CD8-positive, alpha-beta memory T cell (primary cell): ENCODE results near the gene CHMP1A. TPM values are rescaled to one million over a fixed set of nuclear protein-coding genes. Genes with fewer than 3 reads are reported as not detected.

ENCODE experiments used
- CTCF ChIA-PET: fragments of 350-600 bp; sonication (Branson Sonifier 250); formaldehyde crosslinking; loops from one replicate; lab custom pipeline; 2021; ENCODE audit warnings: antibody characterized with exemption; lab: Charles Lee
- POLR2A ChIA-PET: fragments of 350-600 bp; sonication (Branson Sonifier 250); formaldehyde crosslinking; loops from one replicate; lab custom pipeline; 2021; ENCODE audit warnings: antibody characterized with exemption; lab: Charles Lee
- DNase-seq, 5 donors: peaks; one replicate each; pipeline versions ENCODE4 v3.0.0 to v3.0.0-alpha.2; 2020 to 2022; ENCODE audit warnings: mixed read lengths in 1 of 5
- H3K27ac ChIP-seq: one replicate; pipeline ENCODE4 v1.7.0; 2013; ENCODE audit warnings: low read depth, mild to moderate bottlenecking, low read length, moderate library complexity
- H3K27me3 ChIP-seq: 2 replicates; pipeline ENCODE4 v1.7.0; 2013; ENCODE audit warnings: low read length, mild to moderate bottlenecking; ENCODE audit not compliant: insufficient read depth, poor library complexity, severe bottlenecking
- H3K36me3 ChIP-seq: 2 replicates; pipeline ENCODE4 v1.7.0; 2013; ENCODE audit warnings: mild to moderate bottlenecking, low read length, moderate library complexity; ENCODE audit not compliant: insufficient read depth
- H3K4me1 ChIP-seq: 2 replicates; pipeline ENCODE4 v1.7.0; 2013; ENCODE audit warnings: mild to moderate bottlenecking, low read length, moderate library complexity; ENCODE audit not compliant: insufficient read depth
- H3K4me3 ChIP-seq: 2 replicates; pipeline ENCODE4 v1.7.0; 2013; ENCODE audit warnings: mild to moderate bottlenecking, low read length
- H3K9me3 ChIP-seq: 2 replicates; pipeline ENCODE4 v1.7.0; 2013; ENCODE audit warnings: mild to moderate bottlenecking, low read length
- H3K27ac Mint-ChIP-seq, 8 donors: one replicate each; pipeline ENCODE4 v1.8.0; 2020 to 2021; ENCODE audit warnings: mixed read lengths in 8 of 8, mild to moderate bottlenecking in 6 of 8, inconsistent platforms in 3 of 8, moderate library complexity in 3 of 8
- H3K27me3 Mint-ChIP-seq, 2 donors: one replicate each; pipeline ENCODE4 v1.8.0; 2020 to 2021; ENCODE audit warnings: mixed read lengths in 2 of 2, mild to moderate bottlenecking in 1 of 2, moderate library complexity in 1 of 2
- H3K36me3 Mint-ChIP-seq, 3 donors: one replicate each; pipeline ENCODE4 v1.8.0; 2020 to 2021; ENCODE audit warnings: mixed read lengths in 3 of 3, inconsistent platforms in 1 of 3, mild to moderate bottlenecking in 1 of 3
- H3K4me1 Mint-ChIP-seq, 3 donors: one replicate each; pipeline ENCODE4 v1.8.0; 2020 to 2021; ENCODE audit warnings: mixed read lengths in 3 of 3, inconsistent platforms in 1 of 3, mild to moderate bottlenecking in 1 of 3
- H3K4me3 Mint-ChIP-seq, 7 donors: one replicate each; pipeline ENCODE4 v1.8.0; 2020 to 2021; ENCODE audit warnings: mixed read lengths in 7 of 7, mild to moderate bottlenecking in 6 of 7, moderate library complexity in 4 of 7, inconsistent platforms in 2 of 7
- H3K9me3 Mint-ChIP-seq, 5 donors: one replicate each; pipeline ENCODE4 v1.8.0; 2020 to 2022; ENCODE audit warnings: mixed read lengths in 5 of 5, mild to moderate bottlenecking in 3 of 5, moderate library complexity in 2 of 5, inconsistent platforms in 1 of 5
- polyA plus RNA-seq: library from polyadenylated mRNA; unstranded; fragments of 300-500 nt; fragmentation: Illumina TruSeq; gene quantifications from one replicate; pipeline ENCODE4 v1.2.3, GENCODE V29; 2021
- total RNA-seq, 2 experiments: library from RNA; stranded (reverse); gene quantifications; one replicate each; pipeline ENCODE4 v1.2.3, GENCODE V29; 2021

Gene CHMP1A
- total and polyA plus RNA-seq, 3 experiments from 2014 or later = 72.1 to 94.0 (median 81.4) TPM

- Mint-ChIP-seq H3K9me3 (no peaks in the 10 kb centered on the region), H3K27me3 (peaks cover 0 to 3% of the 10 kb centered on the region in 2 donors), H3K36me3 (no peaks in the 10 kb centered on the region), H3K4me1 (peaks cover 18 to 32% (median 18%) of the 10 kb centered on the region in 3 donors), H3K27ac (peak overlapping the region in 6 of 8 donors; percentile 21 to 77 (median 58)), H3K4me3 (peak overlapping the region; percentile 14 to 78 (median 55))
- ChIA-PET POLR2A (no interaction called here), CTCF (interaction anchor here (0.7 to 1.1 kb wide), 2 partner anchors 13 to 97 kb away, joined by 3 to 4 read pairs; no protein-coding TSS in a partner anchor)
- DNase-seq = no peak
- H3K4me3 ChIP-seq = no peak overlapping the region
- no peak overlapping the region for H3K27ac ChIP-seq
- no peaks in the 10 kb centered on the region for H3K36me3 ChIP-seq
- H3K4me1 ChIP-seq = peaks cover 11% of the 10 kb centered on the region
- no peaks in the 10 kb centered on the region for H3K9me3 ChIP-seq
- no peaks in the 10 kb centered on the region for H3K27me3 ChIP-seq
Observed at GRCh38 chr16:89602952-89603590, 54.4 kb downstream of the CHMP1A start.

GRCh38 chr16:89602273-89602951 is 55.1 kb downstream of the CHMP1A start:
- Mint-ChIP-seq H3K4me3 (peak overlapping the region; percentile 14 to 78 (median 55)), H3K4me1 (peaks cover 18 to 32% (median 18%) of the 10 kb centered on the region in 3 donors), H3K27me3 (peaks cover 0 to 3% of the 10 kb centered on the region in 2 donors), H3K9me3 (no peaks in the 10 kb centered on the region), H3K27ac (peak overlapping the region in 5 of 8 donors; percentile 8 to 65 (median 37)), H3K36me3 (no peaks in the 10 kb centered on the region)
- no peak overlapping the region for H3K27ac ChIP-seq
- POLR2A ChIA-PET = interaction anchor here (0.5 kb wide), 1 partner anchor 25 kb away, joined by 10 read pairs; no protein-coding TSS in a partner anchor
- DNase-seq = peak; percentile 26 to 72 (median 32)
- H3K27me3 ChIP-seq = no peaks in the 10 kb centered on the region
- H3K4me3 ChIP-seq = no peak overlapping the region
- CTCF ChIA-PET = interaction anchor here (0.7 to 1.1 kb wide), 2 partner anchors 13 to 98 kb away, joined by 3 to 4 read pairs; no protein-coding TSS in a partner anchor
- H3K36me3 ChIP-seq = no peaks in the 10 kb centered on the region
- no peaks in the 10 kb centered on the region for H3K9me3 ChIP-seq
- peaks cover 11% of the 10 kb centered on the region for H3K4me1 ChIP-seq

DNA sequence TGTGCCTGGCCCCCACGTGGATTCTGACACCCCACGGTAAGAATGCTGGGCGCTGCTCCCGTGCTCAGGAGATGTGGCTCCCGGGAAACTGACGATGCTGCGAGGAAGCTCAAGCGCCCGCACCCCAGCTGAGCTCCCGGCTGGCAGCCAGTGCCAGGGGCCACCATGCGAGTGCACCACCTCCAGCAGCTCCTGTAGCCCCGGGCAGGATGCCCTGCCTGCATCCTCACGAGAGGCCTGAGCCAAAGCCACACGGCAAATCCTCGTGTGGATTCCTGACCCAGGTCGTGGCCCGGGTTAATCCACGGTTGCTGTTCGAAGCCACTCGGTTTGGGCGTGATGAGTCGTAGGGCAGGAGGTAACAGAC is 55.6 kb downstream of the CHMP1A start:
- H3K4me1 Mint-ChIP-seq = peaks cover 18 to 36% (median 18%) of the 10 kb centered on the region in 3 donors
- peaks cover 0 to 3% of the 10 kb centered on the region in 2 donors for H3K27me3 Mint-ChIP-seq
- no peaks in the 10 kb centered on the region for H3K36me3 Mint-ChIP-seq
- H3K4me3 Mint-ChIP-seq = peak overlapping the region in 3 of 7 donors; percentile 33 to 78 (median 72)
- ChIA-PET CTCF (interaction anchor here (1.1 kb wide), 1 partner anchor 98 kb away, joined by 4 read pairs; no protein-coding TSS in a partner anchor), POLR2A (interaction anchor here (0.5 kb wide), 1 partner anchor 25 kb away, joined by 10 read pairs; no protein-coding TSS in a partner anchor)
- H3K4me3 ChIP-seq = no peak overlapping the region
- H3K27me3 ChIP-seq = no peaks in the 10 kb centered on the region
- no peak for DNase-seq
- no peaks in the 10 kb centered on the region for H3K9me3 Mint-ChIP-seq
- H3K4me1 ChIP-seq = peaks cover 11% of the 10 kb centered on the region
- no peaks in the 10 kb centered on the region for H3K9me3 ChIP-seq
- no peaks in the 10 kb centered on the region for H3K36me3 ChIP-seq
- peak overlapping the region in 1 of 8 donors; percentile 17 for H3K27ac Mint-ChIP-seq
- H3K27ac ChIP-seq = no peak overlapping the region

GRCh38 chr16:89600956-89601355 is 56.6 kb downstream of the CHMP1A start:
- no peak overlapping the region for H3K27ac ChIP-seq
- no peaks in the 10 kb centered on the region for H3K9me3 ChIP-seq
- CTCF ChIA-PET = interaction anchor here (0.9 to 1.4 kb wide), 2 partner anchors 40 to 99 kb away, joined by 3 to 4 read pairs; no protein-coding TSS in a partner anchor
- no peaks in the 10 kb centered on the region for H3K9me3 Mint-ChIP-seq
- no peak overlapping the region for H3K4me3 Mint-ChIP-seq
- H3K4me3 ChIP-seq = no peak overlapping the region
- no peaks in the 10 kb centered on the region for H3K27me3 ChIP-seq
- H3K36me3 Mint-ChIP-seq = no peaks in the 10 kb centered on the region
- H3K4me1 ChIP-seq = peaks cover 11% of the 10 kb centered on the region
- peaks cover 0 to 3% of the 10 kb centered on the region in 2 donors for H3K27me3 Mint-ChIP-seq
- H3K27ac Mint-ChIP-seq = peak overlapping the region in 1 of 8 donors; percentile 38
- DNase-seq = no peak
- POLR2A ChIA-PET = interaction anchor here (0.5 to 0.6 kb wide), 2 partner anchors 425 to 1672 kb away, joined by 3 to 8 read pairs; no protein-coding TSS in a partner anchor
- no peaks in the 10 kb centered on the region for H3K36me3 ChIP-seq
- H3K4me1 Mint-ChIP-seq = peaks cover 18 to 37% (median 18%) of the 10 kb centered on the region in 3 donors

DNA sequence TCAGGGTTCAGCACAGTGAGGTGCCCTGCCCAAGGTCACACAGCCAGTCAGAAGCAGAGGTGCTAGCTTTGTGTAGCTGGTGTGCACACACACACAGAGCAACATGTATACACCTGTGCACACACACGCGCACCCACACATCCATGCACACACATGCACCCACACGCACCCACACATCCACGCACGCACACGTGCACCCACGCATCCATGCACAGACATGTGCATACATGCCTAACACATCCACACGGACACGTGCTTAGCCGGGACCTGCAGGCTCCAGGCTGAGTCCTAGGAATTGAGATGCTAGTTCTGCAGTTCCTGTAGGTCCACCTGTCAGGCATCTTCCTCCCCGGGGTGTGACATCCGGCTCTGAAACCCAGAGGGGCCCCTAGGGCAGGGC is 57.1 kb downstream of the CHMP1A start:
- Histone ChIP-seq H3K9me3 (no peaks in the 10 kb centered on the region), H3K4me1 (peaks cover 11% of the 10 kb centered on the region), H3K36me3 (no peaks in the 10 kb centered on the region), H3K27ac (no peak overlapping the region), H3K4me3 (no peak overlapping the region), H3K27me3 (no peaks in the 10 kb centered on the region)
- peak overlapping the region in 1 of 7 donors; percentile 20 for H3K4me3 Mint-ChIP-seq
- peaks cover 0 to 3% of the 10 kb centered on the region in 2 donors for H3K27me3 Mint-ChIP-seq
- peaks cover 21 to 41% (median 23%) of the 10 kb centered on the region in 3 donors for H3K4me1 Mint-ChIP-seq
- DNase-seq = no peak
- no peaks in the 10 kb centered on the region for H3K9me3 Mint-ChIP-seq
- peak overlapping the region in 3 of 8 donors; percentile 5 to 77 (median 48) for H3K27ac Mint-ChIP-seq
- CTCF ChIA-PET = interaction anchor here (0.9 to 1.4 kb wide), 2 partner anchors 41 to 100 kb away, joined by 3 to 4 read pairs; no protein-coding TSS in a partner anchor
- no peaks in the 10 kb centered on the region for H3K36me3 Mint-ChIP-seq
- POLR2A ChIA-PET = interaction anchor here (0.5 kb wide), 1 partner anchor 1672 kb away, joined by 8 read pairs; no protein-coding TSS in a partner anchor

DNA sequence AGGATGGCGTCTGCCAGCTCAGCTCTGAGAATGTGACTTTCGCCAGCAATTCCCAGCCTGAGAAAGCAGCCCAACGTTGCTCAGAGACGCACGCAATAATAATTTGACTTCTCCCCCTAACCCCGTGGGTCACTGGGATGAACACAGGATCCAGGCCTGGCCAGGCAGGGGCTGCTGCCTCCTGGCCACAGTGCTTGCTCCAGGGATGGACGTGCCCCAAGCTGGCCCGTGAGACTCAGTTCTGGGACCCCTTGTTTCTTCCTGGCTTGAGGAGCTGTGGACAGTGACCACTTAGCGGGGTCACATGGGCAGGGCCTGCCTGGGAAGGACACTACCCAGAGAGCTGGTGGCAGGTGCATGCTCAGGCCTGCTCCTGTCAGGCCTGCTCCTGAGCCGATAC is 57.6 kb downstream of the CHMP1A start:
- H3K9me3 Mint-ChIP-seq = no peaks in the 10 kb centered on the region
- peaks cover 0 to 3% of the 10 kb centered on the region in 2 donors for H3K27me3 Mint-ChIP-seq
- H3K4me1 ChIP-seq = peaks cover 11% of the 10 kb centered on the region
- peaks cover 21 to 41% (median 23%) of the 10 kb centered on the region in 3 donors for H3K4me1 Mint-ChIP-seq
- H3K27ac Mint-ChIP-seq = peak overlapping the region in 1 of 8 donors; percentile 77
- H3K36me3 ChIP-seq = no peaks in the 10 kb centered on the region
- CTCF ChIA-PET = interaction anchor here (0.9 kb wide), 1 partner anchor 101 kb away, joined by 3 read pairs; no protein-coding TSS in a partner anchor
- no peaks in the 10 kb centered on the region for H3K27me3 ChIP-seq
- DNase-seq = no peak
- no peaks in the 10 kb centered on the region for H3K9me3 ChIP-seq
- POLR2A ChIA-PET = no interaction called here
- H3K27ac ChIP-seq = no peak overlapping the region
- H3K36me3 Mint-ChIP-seq = no peaks in the 10 kb centered on the region
- no peak overlapping the region for H3K4me3 ChIP-seq
- no peak overlapping the region for H3K4me3 Mint-ChIP-seq

DNA sequence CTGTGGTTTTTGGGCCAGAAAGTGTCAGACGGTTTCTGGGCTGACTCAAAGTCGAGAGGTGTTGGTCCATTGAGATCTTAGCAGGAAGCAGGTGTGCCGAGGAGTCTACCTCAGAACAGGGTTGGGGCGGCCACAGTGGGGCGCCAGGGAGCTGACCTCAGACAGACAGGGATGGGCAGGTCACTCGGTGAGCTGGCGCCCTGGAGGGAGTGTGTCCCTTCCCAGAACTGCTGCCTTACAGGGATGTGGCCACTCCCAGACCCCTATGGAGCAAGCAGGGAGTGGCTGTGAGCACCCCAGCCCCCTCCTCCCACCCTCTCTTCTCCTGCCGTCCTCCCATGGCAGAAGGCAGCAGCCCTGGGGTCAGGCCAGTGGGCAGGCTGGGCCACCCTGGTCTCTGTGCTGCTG is 58.1 kb downstream of the CHMP1A start:
- Histone ChIP-seq H3K4me1 (peaks cover 11% of the 10 kb centered on the region), H3K4me3 (no peak overlapping the region), H3K9me3 (no peaks in the 10 kb centered on the region), H3K36me3 (no peaks in the 10 kb centered on the region), H3K27ac (no peak overlapping the region), H3K27me3 (no peaks in the 10 kb centered on the region)
- Mint-ChIP-seq H3K9me3 (no peaks in the 10 kb centered on the region), H3K4me1 (peaks cover 21 to 41% (median 23%) of the 10 kb centered on the region in 3 donors), H3K36me3 (no peaks in the 10 kb centered on the region), H3K27me3 (peaks cover 0 to 3% of the 10 kb centered on the region in 2 donors), H3K27ac (peak overlapping the region in 6 of 8 donors; percentile 23 to 89 (median 70)), H3K4me3 (peak overlapping the region in 1 of 7 donors; percentile 53)
- ChIA-PET POLR2A (no interaction called here), CTCF (no interaction called here)
- DNase-seq = peak in 3 of 5 donors; percentile 23 to 68 (median 37)
